SK-N-SH treated with all-trans-retinoic acid at 6 μM for 48 hours (cell line): ENCODE measurements around the gene GRK1.
"Not testable (repeated sequence)": the region's sequence is repeated elsewhere in the genome, so short reads cannot be mapped to it uniquely, and the experiment has no call there.

Source experiments
- ATAC-seq: fragments of 200-7000 bp; cut with Tn5 transposase; 3 replicates; pipeline ENCODE4 v1.9.1; 2020; ENCODE audit warnings: mild to moderate bottlenecking, moderate library complexity
- ARNTL ChIP-seq: fragments of 450-650 bp; formaldehyde crosslinking; IDR thresholded peaks from 2 replicates; pipeline ENCODE4 v1.5.0; 2020; ENCODE audit warnings: low read depth, mild to moderate bottlenecking, moderate library complexity, borderline replicate concordance
- BACH2 ChIP-seq: fragments of 250-450 bp; sonication (Bioruptor Pico); IDR thresholded peaks from 2 replicates; pipeline ENCODE4 v1.9.0; 2021; ENCODE audit warnings: mild to moderate bottlenecking, borderline replicate concordance
- CREB5 ChIP-seq: fragments of 250-450 bp; sonication (Bioruptor Pico); IDR thresholded peaks from 2 replicates; pipeline ENCODE4 v1.5.1; 2020; ENCODE audit warnings: low read depth, mild to moderate bottlenecking, moderate library complexity
- CSDC2 ChIP-seq: fragments of 250-450 bp; sonication (Bioruptor Pico); IDR thresholded peaks from 2 replicates; pipeline ENCODE4 v1.5.0; 2020; ENCODE audit warnings: mild to moderate bottlenecking, moderate library complexity
- ESRRG ChIP-seq: fragments of 250-450 bp; sonication (Bioruptor Pico); IDR thresholded peaks from 2 replicates; pipeline ENCODE4 v1.6.1; 2021; ENCODE audit warnings: mild to moderate bottlenecking
- GLIS3 ChIP-seq: fragments of 250-450 bp; sonication (Bioruptor Pico); IDR thresholded peaks from 2 replicates; pipeline ENCODE4 v1.5.0; 2020; ENCODE audit warnings: mild to moderate bottlenecking, moderate library complexity
- ISL1 ChIP-seq: fragments of 250-450 bp; sonication (Bioruptor Pico); IDR thresholded peaks from 2 replicates; pipeline ENCODE4 v2.1.2; 2022; ENCODE audit warnings: mild to moderate bottlenecking, moderate library complexity
- PATZ1 ChIP-seq: fragments of 250-450 bp; sonication (Bioruptor Pico); IDR thresholded peaks from 2 replicates; pipeline ENCODE4 v1.8.0; 2020; ENCODE audit warnings: mild to moderate bottlenecking, moderate library complexity, borderline replicate concordance
- PPARA ChIP-seq: fragments of 250-450 bp; sonication (Bioruptor Pico); IDR thresholded peaks from 2 replicates; pipeline ENCODE4 v1.5.0; 2020; ENCODE audit warnings: mild to moderate bottlenecking, borderline replicate concordance
- RARB ChIP-seq: fragments of 250-450 bp; sonication (Bioruptor Pico); IDR thresholded peaks from 2 replicates; pipeline ENCODE4 v1.8.0; 2021; ENCODE audit warnings: mild to moderate bottlenecking, moderate library complexity
- SNAI2 ChIP-seq: fragments of 250-450 bp; sonication (Bioruptor Pico); IDR thresholded peaks from 2 replicates; pipeline ENCODE4 v1.5.0; 2020; ENCODE audit warnings: mild to moderate bottlenecking, moderate library complexity
- TCF4 ChIP-seq: fragments of 250-450 bp; sonication (Bioruptor Pico); IDR thresholded peaks from 2 replicates; pipeline ENCODE4 v1.8.0; 2021; ENCODE audit warnings: mild to moderate bottlenecking, moderate library complexity, borderline replicate concordance
- TOX ChIP-seq: fragments of 250-450 bp; sonication (Bioruptor Pico); IDR thresholded peaks from 2 replicates; pipeline ENCODE4 v1.8.0; 2021; ENCODE audit warnings: mild to moderate bottlenecking, moderate library complexity, borderline replicate concordance
- ZC3H10 ChIP-seq: fragments of 250-450 bp; sonication (Bioruptor Pico); IDR thresholded peaks from 2 replicates; pipeline ENCODE4 v1.5.1; 2021; ENCODE audit warnings: mild to moderate bottlenecking, moderate library complexity
- ZFP3 ChIP-seq: fragments of 250-450 bp; sonication (Bioruptor Pico); IDR thresholded peaks from 2 replicates; pipeline ENCODE4 v1.5.0; 2020; ENCODE audit warnings: mild to moderate bottlenecking, moderate library complexity
- ZFP30 ChIP-seq: fragments of 450-650 bp; formaldehyde crosslinking; IDR thresholded peaks from 2 replicates; pipeline ENCODE4 v1.5.0; 2022; ENCODE audit warnings: mild to moderate bottlenecking, moderate library complexity
- ZNF565 ChIP-seq: fragments of 450-650 bp; formaldehyde crosslinking; conservative IDR thresholded peaks from 2 replicates; pipeline ENCODE4 v1.5.0; 2020; ENCODE audit warnings: low read depth, mild to moderate bottlenecking, moderate library complexity
- ZNF70 ChIP-seq: fragments of 450-650 bp; formaldehyde crosslinking; IDR thresholded peaks from 2 replicates; pipeline ENCODE4 v1.5.0; 2020; ENCODE audit warnings: mild to moderate bottlenecking, moderate library complexity
- ZNF8 ChIP-seq: fragments of 450-650 bp; formaldehyde crosslinking; IDR thresholded peaks from 2 replicates; pipeline ENCODE4 v1.5.0; 2020; ENCODE audit warnings: mild to moderate bottlenecking, moderate library complexity
- TF ChIP-seq, protein P1 (sequence below): fragments of 250-450 bp; sonication (Bioruptor Pico); IDR thresholded peaks from 2 replicates; pipeline ENCODE4 v1.5.1; 2021; ENCODE audit warnings: mild to moderate bottlenecking, moderate library complexity

GRK1 gene

DNA sequence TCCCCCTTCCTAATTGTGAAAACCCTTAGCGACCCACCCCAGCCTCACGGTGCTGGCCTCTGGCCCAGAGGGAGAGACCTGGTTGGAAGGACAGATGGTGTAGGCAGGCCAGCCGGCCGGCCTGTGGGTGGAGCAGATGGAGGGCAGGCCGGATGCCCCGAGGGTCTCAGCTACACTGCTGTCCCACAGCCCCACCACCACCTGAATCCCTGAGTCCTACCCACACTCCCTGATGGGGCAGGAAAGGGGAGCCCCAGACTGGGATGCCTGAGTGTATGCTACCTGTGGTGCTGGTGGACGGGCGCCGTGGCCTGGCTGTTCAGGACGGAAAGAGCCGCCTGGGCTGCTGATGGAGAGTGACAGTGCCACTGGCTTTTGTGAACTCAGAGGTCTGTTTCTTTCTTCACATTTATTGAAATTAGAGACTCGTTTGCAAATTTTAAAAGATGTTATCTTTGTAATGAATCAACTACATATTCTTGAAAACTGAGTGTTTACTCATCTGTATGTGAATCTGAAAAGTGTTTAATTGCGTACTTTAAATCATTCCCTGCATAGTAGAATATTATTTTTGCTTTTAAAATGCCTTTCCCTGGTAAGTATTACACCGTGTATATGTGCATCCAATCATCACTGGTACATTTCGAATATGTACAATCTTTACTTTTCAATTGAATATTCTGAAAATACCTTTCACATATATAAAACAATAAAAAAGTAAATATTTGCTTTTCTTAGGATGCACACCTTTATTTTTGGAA lies 46.8 kb upstream of the GRK1 start:
- ATAC-seq = no peak; the same call in 2 of the 3 replicates
- TF ChIP-seq ISL1 (CRISPR knock-in tag) (no peak), ZNF8 (no peak), ZC3H10 (CRISPR knock-in tag) (no peak), ZFP3 (CRISPR knock-in tag) (no peak), ARNTL (CRISPR knock-in tag) (no peak), TOX (CRISPR knock-in tag) (no peak), CREB5 (CRISPR knock-in tag) (no peak), RARB (CRISPR knock-in tag) (no peak), CSDC2 (CRISPR knock-in tag) (no peak), PATZ1 (CRISPR knock-in tag) (no peak), GLIS3 (CRISPR knock-in tag) (no peak), PPARA (CRISPR knock-in tag) (no peak), ZNF70 (CRISPR knock-in tag) (no peak), ZNF565 (CRISPR knock-in tag) (no peak), ZFP30 (CRISPR knock-in tag) (no peak), BACH2 (CRISPR knock-in tag) (no peak), ESRRG (CRISPR knock-in tag) (no peak)
- TF ChIP-seq, protein P1, sequence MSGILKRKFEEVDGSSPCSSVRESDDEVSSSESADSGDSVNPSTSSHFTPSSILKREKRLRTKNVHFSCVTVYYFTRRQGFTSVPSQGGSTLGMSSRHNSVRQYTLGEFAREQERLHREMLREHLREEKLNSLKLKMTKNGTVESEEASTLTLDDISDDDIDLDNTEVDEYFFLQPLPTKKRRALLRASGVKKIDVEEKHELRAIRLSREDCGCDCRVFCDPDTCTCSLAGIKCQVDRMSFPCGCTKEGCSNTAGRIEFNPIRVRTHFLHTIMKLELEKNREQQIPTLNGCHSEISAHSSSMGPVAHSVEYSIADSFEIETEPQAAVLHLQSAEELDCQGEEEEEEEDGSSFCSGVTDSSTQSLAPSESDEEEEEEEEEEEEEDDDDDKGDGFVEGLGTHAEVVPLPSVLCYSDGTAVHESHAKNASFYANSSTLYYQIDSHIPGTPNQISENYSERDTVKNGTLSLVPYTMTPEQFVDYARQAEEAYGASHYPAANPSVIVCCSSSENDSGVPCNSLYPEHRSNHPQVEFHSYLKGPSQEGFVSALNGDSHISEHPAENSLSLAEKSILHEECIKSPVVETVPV = no peak

DNA sequence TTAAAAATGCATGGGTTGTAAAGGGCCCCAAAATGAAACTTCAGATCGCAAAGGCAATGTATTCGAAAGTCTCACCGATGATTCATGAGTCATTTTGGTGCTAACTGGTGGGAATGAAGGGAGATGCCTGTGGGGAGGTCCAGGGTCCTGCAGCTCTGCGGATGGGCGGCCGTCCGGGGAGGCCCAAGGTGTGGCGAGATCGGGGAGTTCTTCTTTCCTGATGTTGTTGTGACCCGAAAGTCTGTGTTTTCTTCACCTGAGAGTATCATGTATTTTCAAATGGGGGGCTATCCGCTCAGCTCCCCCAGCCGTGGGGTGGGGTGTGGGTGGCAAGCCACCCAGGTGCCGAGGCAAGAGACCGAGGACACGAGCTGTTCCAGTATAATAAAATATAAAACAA lies 46.0 kb upstream of the GRK1 start:
- no peak for TF ChIP-seq GLIS3 (CRISPR knock-in tag)
- no peak for TF ChIP-seq ARNTL (CRISPR knock-in tag)
- no peak for TF ChIP-seq ZNF8
- TF ChIP-seq ZFP30 (CRISPR knock-in tag) = no peak
- TF ChIP-seq ZNF565 (CRISPR knock-in tag) = no peak
- no peak for TF ChIP-seq CREB5 (CRISPR knock-in tag)
- ATAC-seq = no peak

DNA sequence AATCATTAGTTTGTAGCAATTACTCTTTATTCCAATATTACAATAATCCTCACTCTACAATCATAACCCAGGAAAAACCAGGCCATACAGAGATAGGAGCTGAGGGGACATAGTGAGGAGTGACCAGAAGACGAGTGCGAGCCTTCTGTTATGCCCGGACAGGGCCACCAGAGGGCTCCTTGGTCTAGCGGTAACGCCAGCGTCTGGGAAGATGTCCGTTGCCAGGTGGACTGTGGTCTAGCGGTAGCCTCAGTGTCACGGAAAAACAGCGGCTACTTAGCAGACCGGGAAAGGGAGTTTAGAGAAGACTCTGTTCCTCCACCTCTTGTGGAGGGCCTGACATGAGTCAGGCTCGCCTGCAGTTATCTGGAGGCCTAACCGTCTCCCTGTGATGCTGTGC lies 45.5 kb upstream of the GRK1 start:
- ATAC-seq = not testable (repeated sequence)

DNA sequence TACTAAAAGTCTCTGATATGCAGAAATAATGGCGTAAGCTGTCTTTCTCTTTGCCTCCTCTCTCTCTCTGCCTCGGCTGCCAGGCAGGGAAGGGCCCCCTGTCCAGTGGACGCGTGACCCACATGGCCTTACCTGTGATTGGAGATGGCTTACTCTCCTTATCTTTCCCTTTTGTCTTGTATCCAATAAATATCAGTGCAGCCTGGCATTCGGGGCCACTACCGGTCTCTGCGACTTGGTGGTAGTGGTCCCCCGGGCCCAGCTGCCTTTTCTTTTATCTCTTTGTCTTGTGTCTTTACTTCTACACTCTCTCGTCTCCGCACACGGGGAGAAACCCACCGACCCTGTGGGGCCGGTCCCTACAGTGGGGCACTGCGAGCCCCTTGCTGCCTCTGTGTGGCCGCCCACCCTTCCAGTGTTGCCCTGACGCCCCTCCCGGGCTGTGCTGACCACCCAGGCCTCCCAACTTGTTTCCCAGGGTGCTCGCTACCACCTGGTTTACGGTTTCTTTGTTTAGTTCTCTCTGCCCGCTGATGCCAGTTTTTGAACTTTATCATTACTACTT lies 45.0 kb upstream of the GRK1 start:
- not testable (repeated sequence) for ATAC-seq

DNA sequence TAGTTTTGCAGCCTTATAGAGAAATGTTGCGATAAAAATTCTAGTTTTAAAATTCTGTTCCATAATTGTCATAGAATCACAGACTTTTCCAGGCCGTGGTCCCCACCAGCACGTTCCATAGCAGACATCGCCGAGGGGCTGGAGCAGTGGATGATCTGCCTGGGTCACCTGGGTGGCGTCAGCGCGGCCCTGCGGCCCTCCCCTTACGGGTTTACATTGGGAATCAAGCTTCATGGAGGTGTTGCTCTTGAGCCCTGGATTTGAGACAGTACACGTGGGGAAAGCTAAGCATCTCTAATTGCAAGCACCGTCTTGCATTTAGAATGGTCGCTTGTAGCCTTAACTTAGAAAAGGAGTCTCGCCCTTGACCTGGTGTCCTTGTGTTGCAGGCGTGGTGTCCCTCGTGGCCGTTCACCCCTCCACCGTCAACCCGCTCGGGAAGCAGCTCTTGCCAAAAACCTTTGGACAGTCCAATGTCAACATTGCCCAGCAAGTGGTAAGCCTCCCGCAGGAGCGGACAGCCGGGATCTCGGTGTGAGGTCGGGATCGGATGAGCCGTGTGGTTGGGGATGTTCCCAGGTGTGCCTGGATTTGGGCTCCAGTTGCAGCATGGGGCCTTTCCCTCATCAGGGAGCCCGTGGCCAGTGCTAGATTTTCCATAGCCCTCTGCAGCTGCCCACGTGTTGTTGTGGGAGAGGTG lies 44.1 kb upstream of the GRK1 start:
- ATAC-seq = no peak
- TF ChIP-seq TCF4 (CRISPR knock-in tag) = no peak
- no peak for TF ChIP-seq SNAI2 (CRISPR knock-in tag)
- no peak for TF ChIP-seq RARB (CRISPR knock-in tag)
- no peak for TF ChIP-seq BACH2 (CRISPR knock-in tag)
- TF ChIP-seq GLIS3 (CRISPR knock-in tag) = no peak
- no peak for TF ChIP-seq ZFP30 (CRISPR knock-in tag)
- no peak for TF ChIP-seq ZNF8
- no peak for TF ChIP-seq ARNTL (CRISPR knock-in tag)
- no peak for TF ChIP-seq ZC3H10 (CRISPR knock-in tag)
- no peak for TF ChIP-seq CREB5 (CRISPR knock-in tag)
- TF ChIP-seq ESRRG (CRISPR knock-in tag) = no peak
- TF ChIP-seq TOX (CRISPR knock-in tag) = no peak
- TF ChIP-seq PATZ1 (CRISPR knock-in tag) = no peak
- TF ChIP-seq ZFP3 (CRISPR knock-in tag) = no peak
- TF ChIP-seq ZNF70 (CRISPR knock-in tag) = no peak
